NOMO-1 treated with dmso at 0.1 percent for 144 hours (cell line): Measurements from ENCODE around the gene MRAP.
"Not testable (repeated sequence)": the region's sequence is repeated elsewhere in the genome, so short reads cannot be mapped to it uniquely, and the experiment has no call there.

Experiments used
- DNase-seq: peaks from one replicate; lab custom pipeline; 2025; ENCODE audit not compliant: unreplicated experiment; lab: John Stamatoyannopoulos, UW

MRAP gene

GRCh38 chr21:32299695-32300094, 1.0 kb downstream of the MRAP start:
- no peak for DNase-seq

- no peak for DNase-seq
Measured at GRCh38 chr21:32300117-32300681, 1.5 kb downstream of the MRAP start.

GRCh38 chr21:32301596-32301995, 2.9 kb downstream of the MRAP start:
- DNase-seq, result no peak

GRCh38 chr21:32302560-32302959, 3.9 kb downstream of the MRAP start:
- no peak for DNase-seq

GRCh38 chr21:32303385-32303784, 4.7 kb downstream of the MRAP start:
- no peak for DNase-seq

GRCh38 chr21:32304998-32305397, 6.3 kb downstream of the MRAP start:
- DNase-seq, result no peak

GRCh38 chr21:32306021-32306780, 7.5 kb downstream of the MRAP start:
- no peak for DNase-seq

- DNase-seq, result no peak
Measured at GRCh38 chr21:32307706-32308105, 9.1 kb downstream of the MRAP start.

GRCh38 chr21:32308696-32309095, 10.0 kb downstream of the MRAP start:
- DNase-seq, result no peak

GRCh38 chr21:32309906-32310460, 11.3 kb downstream of the MRAP start:
- DNase-seq, result no peak

GRCh38 chr21:32310976-32311375, 12.3 kb downstream of the MRAP start:
- DNase-seq, result not testable (repeated sequence)

GRCh38 chr21:32311621-32312020, 13.0 kb downstream of the MRAP start:
- no peak for DNase-seq

- no peak for DNase-seq
Measured at GRCh38 chr21:32312326-32312725, 13.7 kb downstream of the MRAP start.

- DNase-seq, result no peak
Measured at GRCh38 chr21:32312976-32313375, 14.3 kb downstream of the MRAP start.

- DNase-seq, result no peak
Measured at GRCh38 chr21:32314806-32315205, 16.2 kb downstream of the MRAP start.

GRCh38 chr21:32315511-32316281, 17.0 kb downstream of the MRAP start:
- no peak for DNase-seq

GRCh38 chr21:32316361-32317215, 17.9 kb downstream of the MRAP start:
- DNase-seq, result no peak

- DNase-seq, result no peak
Measured at GRCh38 chr21:32317726-32318125, 19.1 kb downstream of the MRAP start.

- DNase-seq, result no peak
Measured at GRCh38 chr21:32319012-32319411, 20.4 kb downstream of the MRAP start.

GRCh38 chr21:32320059-32320458, 21.4 kb downstream of the MRAP start:
- no peak for DNase-seq

- DNase-seq, result no peak
Measured at GRCh38 chr21:32320726-32321125, 22.1 kb downstream of the MRAP start.
